H1 (cell line): ENCODE results near the gene HNRNPM. TPM values are rescaled to one million over a fixed set of nuclear protein-coding genes. Genes with fewer than 3 reads are reported as not detected.

ENCODE experiments used
- CTCF ChIP-seq, 3 experiments: IDR thresholded peaks; 1 replicate in 2 of 3; 2 replicates in 1 of 3; pipeline versions ENCODE4 v1.5.1 to v1.6.1; 2011; ENCODE audit warnings: low read length in 3 of 3, mild to moderate bottlenecking in 3 of 3, inconsistent platforms in 2 of 3, low read depth in 1 of 3, moderate library complexity in 1 of 3; ENCODE audit not compliant: insufficient read depth in 1 of 3; ENCODE audit errors: control extremely low read depth in 1 of 3
- KDM4A ChIP-seq: IDR thresholded peaks from one replicate; pipeline ENCODE4 v1.7.1; 2012; ENCODE audit warnings: low read depth, mild to moderate bottlenecking, moderate library complexity, low read length, inconsistent platforms; ENCODE audit not compliant: severe bottlenecking
- PHF8 ChIP-seq: fragments of 200-600 bp; sonication (generic); conservative IDR thresholded peaks from 2 replicates; pipeline ENCODE4 v1.7.1; 2012; ENCODE audit warnings: low read depth, mild to moderate bottlenecking, inconsistent platforms, low read length, moderate library complexity
- polyA plus RNA-seq, 7 experiments: library from polyadenylated mRNA; depleted of rRNA in 3 of 7; stranded (reverse) in 5 of 7; unstranded in 2 of 7; fragments of >200 nt in 5 of 7; fragments of 200-250 nt in 2 of 7; gene quantifications; 1 replicate in 5 of 7; 2 replicates in 1 of 7; 4 replicates in 1 of 7; pipeline versions ENCODE4 v1.2.1 to v1.2.3, GENCODE V29; 2011 to 2013; ENCODE audit warnings: missing spikeins in 2 of 7, mixed read lengths in 2 of 7
- total RNA-seq: library from RNA; stranded (reverse); fragmentation: NEBNext Ultra II Directional; extraction: Animal tissue kit (Norgen Biotek cat#: 25700); gene quantifications from 2 replicates; pipeline ENCODE4 v1.2.1, GENCODE V29; 2021

Gene HNRNPM
- total and polyA plus RNA-seq, 2 of the 8 experiments (the other 6 are each of a cell fraction or from before 2014, with no cell fraction given): 375 to 474 TPM

- peak; percentile 82 for TF ChIP-seq PHF8
- peak; percentile 82 for TF ChIP-seq KDM4A
- TF ChIP-seq CTCF (IDR thresholded peaks at IDR 0.05; ENCODE audit: control extremely low read depth in 1 of 3, insufficient read depth in 1 of 3, low read depth in 1 of 3, low read length in 3 of 3): peak; percentile 38 to 62 (median 43)
Measured at GRCh38 chr19:8412783-8413628, 31.8 kb upstream of the HNRNPM start, which contains the start of gene MARCHF2 (continued).
